Measurements from ENCODE around the gene EPHA1.

DNA sequence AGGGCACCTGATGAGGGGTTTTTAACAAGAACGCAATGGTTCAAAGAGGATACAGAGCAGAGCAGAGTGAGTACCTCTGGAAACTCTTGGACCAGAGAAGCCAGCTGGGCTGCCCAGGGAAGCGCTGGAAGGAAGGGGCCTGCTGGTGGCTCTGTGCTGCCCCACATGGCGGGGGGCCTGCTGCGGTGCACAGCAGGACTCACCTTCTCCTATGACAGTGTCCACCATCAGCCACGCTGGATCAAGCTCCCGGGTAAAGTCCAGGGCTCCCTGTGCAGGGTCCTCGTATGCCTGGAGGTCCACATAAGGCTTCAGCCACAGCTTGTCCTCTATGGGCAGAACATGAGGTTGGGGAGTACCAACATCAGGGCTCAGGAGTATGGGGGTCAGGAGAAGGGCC is 12.5 kb downstream of the EPHA1 start:
- TF ChIP-seq, protein P1, sequence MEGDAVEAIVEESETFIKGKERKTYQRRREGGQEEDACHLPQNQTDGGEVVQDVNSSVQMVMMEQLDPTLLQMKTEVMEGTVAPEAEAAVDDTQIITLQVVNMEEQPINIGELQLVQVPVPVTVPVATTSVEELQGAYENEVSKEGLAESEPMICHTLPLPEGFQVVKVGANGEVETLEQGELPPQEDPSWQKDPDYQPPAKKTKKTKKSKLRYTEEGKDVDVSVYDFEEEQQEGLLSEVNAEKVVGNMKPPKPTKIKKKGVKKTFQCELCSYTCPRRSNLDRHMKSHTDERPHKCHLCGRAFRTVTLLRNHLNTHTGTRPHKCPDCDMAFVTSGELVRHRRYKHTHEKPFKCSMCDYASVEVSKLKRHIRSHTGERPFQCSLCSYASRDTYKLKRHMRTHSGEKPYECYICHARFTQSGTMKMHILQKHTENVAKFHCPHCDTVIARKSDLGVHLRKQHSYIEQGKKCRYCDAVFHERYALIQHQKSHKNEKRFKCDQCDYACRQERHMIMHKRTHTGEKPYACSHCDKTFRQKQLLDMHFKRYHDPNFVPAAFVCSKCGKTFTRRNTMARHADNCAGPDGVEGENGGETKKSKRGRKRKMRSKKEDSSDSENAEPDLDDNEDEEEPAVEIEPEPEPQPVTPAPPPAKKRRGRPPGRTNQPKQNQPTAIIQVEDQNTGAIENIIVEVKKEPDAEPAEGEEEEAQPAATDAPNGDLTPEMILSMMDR (IDR thresholded peaks at IDR 0.05), result no peak
- TF ChIP-seq EZH2 (IDR thresholded peaks at IDR 0.05; ENCODE audit: borderline replicate concordance, insufficient read depth, low read depth, low read length, poor library complexity, severe bottlenecking), result no peak
